ENCODE results near the gene GET4.

- TF ChIP-seq TEF (CRISPR knock-in tag; IDR thresholded peaks at IDR 0.05), result no peak
- no peak for TF ChIP-seq ZNF513 (CRISPR knock-in tag; conservative IDR thresholded peaks at IDR 0.05)
- no peak for TF ChIP-seq ZNF781 (CRISPR knock-in tag; IDR thresholded peaks at IDR 0.05; ENCODE audit: borderline replicate concordance, not compliant biosample characterization)
- no peak for TF ChIP-seq SMAD3 (CRISPR knock-in tag; IDR thresholded peaks at IDR 0.05)
- TF ChIP-seq POLR2AphosphoS5 (IDR thresholded peaks at IDR 0.05; ENCODE audit: low read depth, low read length), result no peak
These were observed 778 bp upstream of the GET4 start for GRCh38 chr7:875476-876076.

Measured in HepG2 (cell line).